GM10847 (cell line): ENCODE results near the gene WDR82.

Experiments used
- POLR2A ChIP-seq: IDR thresholded peaks from 2 replicates; pipeline ENCODE4 v1.6.1; 2011; ENCODE audit not compliant: insufficient read length; ENCODE audit errors: extremely low read depth

The WDR82 gene

DNA sequence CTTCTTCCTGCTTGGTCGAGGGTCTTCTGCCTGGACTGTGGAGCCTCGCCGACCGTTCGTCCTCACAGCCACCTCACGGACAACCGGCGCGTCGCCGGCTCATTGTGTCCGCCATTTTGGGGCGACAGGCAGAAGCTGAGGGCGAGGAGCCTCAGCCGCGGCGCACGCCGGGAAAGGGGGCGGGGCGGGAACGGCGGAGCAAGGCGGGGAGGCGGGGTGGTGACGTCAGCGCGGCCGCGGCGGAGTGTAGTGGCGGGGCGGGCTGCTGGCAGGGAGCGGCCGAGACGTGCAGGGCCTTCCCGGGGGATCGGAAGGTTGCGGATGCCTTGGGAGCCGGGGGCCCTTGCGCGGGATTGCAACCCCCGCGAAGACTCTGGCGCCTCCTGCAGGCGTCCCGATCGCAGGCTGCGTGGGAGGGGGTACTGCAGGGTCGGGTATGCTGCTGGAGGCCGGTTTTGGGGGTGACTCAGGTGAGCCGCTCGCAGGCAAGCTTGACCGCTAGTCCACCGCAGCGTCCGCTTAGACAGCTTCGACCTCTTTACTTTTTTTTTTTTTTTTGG, at the start of gene WDR82:
Gene WDR82, minus strand, starts transcription at position 140 of the 560 bp plus-strand sequence. CDS start 288 bp downstream, outside the sequence.
- TF ChIP-seq POLR2A = peak; percentile 95

- no peak for TF ChIP-seq POLR2A
Observed at GRCh38 chr3:52327486-52328290, 49.2 kb upstream of the WDR82 start.

GRCh38 chr3:52326976-52327375, 48.5 kb upstream of the WDR82 start:
- no peak for TF ChIP-seq POLR2A

DNA sequence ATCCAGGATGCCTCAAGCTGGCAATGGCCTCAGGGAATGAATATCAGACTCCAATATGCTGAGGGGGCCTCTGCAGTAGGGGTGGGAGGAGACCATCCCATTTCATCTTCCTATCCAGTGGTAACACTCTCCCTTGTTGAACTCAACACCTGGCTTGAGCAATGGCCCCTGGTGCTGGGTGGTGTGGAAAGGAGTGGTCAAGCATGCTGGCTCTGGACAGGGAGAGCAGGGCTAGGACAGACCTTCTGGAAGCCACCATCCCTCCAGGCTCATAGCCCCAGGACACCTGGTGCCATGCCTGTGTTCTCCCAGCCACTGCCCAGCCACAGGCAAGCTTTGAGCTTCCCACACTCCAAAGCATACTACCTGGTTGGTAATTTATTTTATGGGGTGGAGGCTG, 47.2 kb upstream of the WDR82 start:
- no peak for TF ChIP-seq POLR2A

DNA sequence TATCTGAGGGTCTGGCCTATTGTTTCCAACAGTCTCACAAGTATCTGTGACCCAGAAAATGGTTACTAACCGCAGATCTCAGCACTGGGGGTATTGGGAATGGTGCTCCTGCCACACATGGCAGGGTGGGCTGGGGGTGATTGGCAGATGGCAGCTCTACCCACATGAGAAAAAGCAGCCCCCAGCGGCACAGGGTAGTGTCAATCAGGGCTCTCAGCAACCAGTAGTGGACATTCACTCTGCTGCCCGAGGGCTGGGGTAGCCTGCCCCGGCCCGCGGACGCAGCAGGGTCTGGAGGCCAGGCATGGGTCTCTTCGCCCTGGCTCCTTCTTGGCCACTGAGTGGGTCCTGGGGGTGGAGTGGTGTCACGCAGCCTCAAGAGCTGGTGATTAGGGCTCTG, 46.2 kb upstream of the WDR82 start:
- no peak for TF ChIP-seq POLR2A

GRCh38 chr3:52323526-52324295, 45.3 kb upstream of the WDR82 start:
- TF ChIP-seq POLR2A = no peak

DNA sequence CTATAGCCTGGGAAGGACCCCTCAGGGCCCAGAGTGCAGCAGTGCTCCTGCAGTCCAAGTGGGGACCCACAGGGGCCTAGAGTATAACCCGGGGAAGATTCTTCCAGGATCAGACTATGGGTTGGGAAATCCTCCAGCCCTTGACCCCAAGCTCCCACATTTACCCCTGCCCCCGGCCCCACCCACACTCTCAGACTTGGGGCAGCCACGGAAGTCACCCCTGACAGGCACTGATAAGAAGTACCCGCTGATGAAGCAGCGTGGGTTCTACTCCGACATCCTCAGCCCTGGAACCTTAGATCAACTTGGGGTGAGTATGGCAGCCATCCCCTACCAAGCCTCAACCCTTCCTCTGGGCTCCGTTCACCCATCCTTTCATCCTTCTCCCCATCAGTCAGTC, 44.0 kb upstream of the WDR82 start:
- TF ChIP-seq POLR2A = no peak

- TF ChIP-seq POLR2A = no peak
Observed at GRCh38 chr3:52321481-52321880, 43.0 kb upstream of the WDR82 start.

DNA sequence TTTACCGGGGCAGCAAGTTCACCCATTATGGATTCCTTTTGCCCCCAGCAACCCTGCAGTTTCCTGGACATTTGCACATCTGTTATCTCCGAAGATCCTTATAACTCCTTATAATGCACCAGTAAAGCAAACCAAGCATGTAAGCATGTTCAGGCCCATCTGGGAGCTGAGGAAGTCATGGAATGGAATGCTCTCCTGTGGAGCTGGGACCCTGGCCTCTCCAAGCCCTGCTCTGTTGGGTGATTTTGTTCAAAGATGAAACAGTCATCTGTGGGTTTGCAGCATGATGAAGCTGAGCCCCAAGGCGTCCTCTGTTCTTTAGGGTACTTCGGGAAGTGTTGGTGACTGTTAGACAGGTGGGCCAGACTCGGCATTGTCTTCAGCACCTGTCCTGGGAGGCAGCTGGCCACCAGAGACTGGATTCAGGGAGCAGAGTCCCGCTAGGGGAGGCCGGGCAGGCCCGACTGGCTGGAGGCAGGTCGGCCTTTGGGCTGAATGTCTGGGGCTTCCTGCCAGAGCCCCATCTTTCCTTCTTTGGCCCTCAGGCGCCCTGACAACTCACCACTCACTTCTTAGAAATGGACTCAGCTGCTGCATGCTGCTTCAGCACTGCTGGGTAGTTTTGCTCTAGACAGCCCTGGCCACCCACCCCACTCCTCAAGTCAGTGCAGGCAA, 41.6 kb upstream of the WDR82 start:
- TF ChIP-seq POLR2A = no peak

- no peak for TF ChIP-seq POLR2A
Observed at GRCh38 chr3:52318186-52318816, 39.9 kb upstream of the WDR82 start.

DNA sequence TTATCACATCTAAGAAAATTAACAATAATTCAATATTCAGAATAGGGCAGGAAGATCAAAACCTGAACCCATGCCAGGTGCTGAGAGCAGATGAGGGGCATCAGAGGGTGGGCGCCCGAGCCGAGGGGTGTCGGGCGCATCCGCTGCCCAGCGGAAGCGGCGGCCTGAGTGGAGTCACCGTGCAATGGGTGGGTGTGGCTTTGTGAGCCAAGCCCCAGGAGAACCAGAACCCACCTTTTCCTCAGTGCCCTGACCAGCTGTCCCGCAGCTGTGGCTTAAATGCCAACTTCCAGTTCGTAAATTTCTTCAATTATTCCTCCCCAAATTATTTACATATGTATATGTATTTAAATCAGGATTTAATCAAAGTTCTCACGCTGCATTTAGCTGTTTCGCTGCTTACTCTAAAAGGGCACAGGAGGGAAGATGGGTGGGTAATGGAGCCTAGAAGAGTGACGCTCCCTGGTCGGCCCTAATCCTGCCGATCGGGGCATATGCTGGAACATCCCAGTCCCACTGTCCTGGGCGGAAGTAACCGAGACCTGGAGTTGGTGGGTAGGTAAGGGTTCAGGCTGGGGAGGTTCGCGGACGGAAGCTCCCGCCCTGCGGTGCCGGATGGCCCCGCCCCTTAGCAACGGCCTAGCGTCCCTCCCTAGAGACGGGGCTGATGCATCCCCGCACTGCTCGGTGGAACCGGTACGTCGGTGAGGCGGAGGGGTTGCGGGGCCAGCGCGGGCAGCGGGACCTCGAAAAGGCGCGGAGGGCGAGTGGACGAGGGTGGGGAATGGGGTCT, 39.0 kb upstream of the WDR82 start:
- TF ChIP-seq POLR2A = no peak

DNA sequence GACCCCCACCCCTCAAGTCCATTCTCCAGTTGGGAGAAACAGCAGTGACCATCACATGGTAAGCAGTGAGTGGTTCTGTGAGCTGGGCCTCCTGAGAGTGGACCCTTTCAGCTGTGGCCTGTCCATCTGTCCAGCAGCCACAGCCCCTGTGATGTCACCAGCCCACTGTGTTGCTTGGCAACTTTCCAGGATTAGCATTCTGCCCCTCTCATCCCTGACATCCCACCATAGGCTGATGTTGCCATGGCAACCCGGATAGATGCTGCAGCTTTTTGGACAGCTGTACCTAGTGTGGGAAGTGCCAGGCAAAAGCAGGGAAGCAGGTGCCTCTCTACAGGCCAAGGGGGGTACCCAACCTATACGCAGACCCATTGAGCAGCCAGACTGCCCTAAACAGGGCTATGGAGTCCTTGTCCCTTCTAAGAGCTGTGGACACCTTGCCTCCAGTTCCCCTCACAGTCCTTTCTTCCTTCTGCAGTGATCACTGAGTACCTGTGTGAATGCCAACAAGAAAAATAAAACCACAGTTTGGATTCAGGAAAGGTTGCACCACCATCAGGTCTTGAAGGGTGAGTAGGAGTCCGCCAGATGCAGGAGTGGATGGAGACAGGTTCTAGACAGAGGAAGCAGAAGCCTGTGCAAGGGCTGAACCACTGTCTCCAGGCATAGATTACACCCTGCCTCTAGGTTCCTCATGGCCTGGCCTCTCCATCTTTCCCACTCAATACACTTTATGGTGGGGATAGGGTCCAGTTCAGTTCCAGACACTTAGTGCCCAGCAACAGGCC, 37.7 kb upstream of the WDR82 start, which contains the start of gene DNAH1:
Gene DNAH1, plus strand, starts transcription at position 343 of the 788 bp plus-strand sequence. CDS start 6,124 bp downstream, outside the sequence.
- no peak for TF ChIP-seq POLR2A

DNA sequence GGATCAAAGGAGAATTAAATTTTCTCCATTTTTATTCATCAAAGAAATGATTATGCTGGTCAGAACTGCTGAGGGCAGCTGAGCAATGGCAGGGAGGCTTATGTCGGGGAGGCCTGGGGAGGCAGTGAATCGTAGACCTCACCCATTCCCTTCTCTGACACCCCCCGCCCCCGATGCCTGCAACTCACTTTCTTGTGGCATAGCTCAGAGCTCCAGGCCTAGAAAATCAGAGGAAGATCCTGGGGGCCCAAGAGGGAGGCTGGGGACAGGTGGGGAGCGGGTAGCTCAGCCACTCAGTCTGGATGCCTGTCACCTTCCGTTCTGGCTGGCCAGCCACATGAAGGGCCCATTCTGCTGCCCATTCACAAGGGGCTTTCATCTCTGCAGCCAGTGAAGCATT, 36.6 kb upstream of the WDR82 start:
- TF ChIP-seq POLR2A = no peak
